Mucosa of stomach (tissue), 1 donor: ENCODE data around the gene ROBO1.
"Not testable (repeated sequence)": the region's sequence is repeated elsewhere in the genome, so short reads cannot be mapped to it uniquely, and the experiment has no call there.

Experiments used
- H3K27me3 ChIP-seq: one replicate; pipeline ENCODE4 v1.7.0; 2013; ENCODE audit warnings: mild to moderate bottlenecking, low read length; ENCODE audit not compliant: control insufficient read depth, insufficient read depth
- H3K36me3 ChIP-seq: one replicate; pipeline ENCODE4 v1.7.0; 2013; ENCODE audit warnings: low read length; ENCODE audit not compliant: control insufficient read depth, insufficient read depth
- H3K4me1 ChIP-seq: one replicate; pipeline ENCODE4 v1.7.0; 2013; ENCODE audit warnings: mild to moderate bottlenecking, low read length; ENCODE audit not compliant: control insufficient read depth, insufficient read depth
- H3K4me3 ChIP-seq: one replicate; pipeline ENCODE4 v1.7.0; 2013; ENCODE audit warnings: low read length
- H3K9ac ChIP-seq: one replicate; pipeline ENCODE4 v1.7.0; 2013; ENCODE audit warnings: mild to moderate bottlenecking, low read length, moderate library complexity
- H3K9me3 ChIP-seq: one replicate; pipeline ENCODE4 v1.7.0; 2013; ENCODE audit warnings: mild to moderate bottlenecking, low read length, moderate library complexity; ENCODE audit not compliant: control insufficient read depth
- donor health status: Pancreatic carcinoma.

Gene ROBO1

GRCh38 chr3:78754066-78754743 is 1013.6 kb downstream of the ROBO1 start:
- Histone ChIP-seq H3K4me3 (no peak overlapping the region), H3K4me1 (no peaks in the 10 kb centered on the region), H3K9ac (no peak overlapping the region), H3K36me3 (no peaks in the 10 kb centered on the region), H3K9me3 (no peaks in the 10 kb centered on the region), H3K27me3 (no peaks in the 10 kb centered on the region)

GRCh38 chr3:78751266-78751665 is 1016.5 kb downstream of the ROBO1 start:
- Histone ChIP-seq H3K9me3 (no peaks in the 10 kb centered on the region), H3K9ac (no peak overlapping the region), H3K4me3 (no peak overlapping the region), H3K36me3 (no peaks in the 10 kb centered on the region), H3K4me1 (no peaks in the 10 kb centered on the region), H3K27me3 (no peaks in the 10 kb centered on the region)

- not testable (repeated sequence) for H3K36me3 ChIP-seq, H3K9me3 ChIP-seq, H3K9ac ChIP-seq, H3K27me3 ChIP-seq, H3K4me1 ChIP-seq, H3K4me3 ChIP-seq
These were observed 1017.5 kb downstream of the ROBO1 start for GRCh38 chr3:78750291-78750690.

- H3K9me3 ChIP-seq, result no peaks in the 10 kb centered on the region
- no peak overlapping the region for H3K9ac ChIP-seq
- H3K36me3 ChIP-seq, result no peaks in the 10 kb centered on the region
- H3K4me1 ChIP-seq, result no peaks in the 10 kb centered on the region
- H3K4me3 ChIP-seq, result no peak overlapping the region
- no peaks in the 10 kb centered on the region for H3K27me3 ChIP-seq
These were observed 1018.7 kb downstream of the ROBO1 start for GRCh38 chr3:78749056-78749455.

GRCh38 chr3:78745847-78746246 is 1022.0 kb downstream of the ROBO1 start:
- Histone ChIP-seq H3K9ac (no peak overlapping the region), H3K9me3 (no peaks in the 10 kb centered on the region), H3K4me1 (no peaks in the 10 kb centered on the region), H3K27me3 (no peaks in the 10 kb centered on the region), H3K36me3 (no peaks in the 10 kb centered on the region), H3K4me3 (no peak overlapping the region)

- Histone ChIP-seq H3K9ac (no peak overlapping the region), H3K9me3 (no peaks in the 10 kb centered on the region), H3K36me3 (no peaks in the 10 kb centered on the region), H3K27me3 (no peaks in the 10 kb centered on the region), H3K4me3 (no peak overlapping the region), H3K4me1 (no peaks in the 10 kb centered on the region)
These were observed 1025.3 kb downstream of the ROBO1 start for GRCh38 chr3:78742491-78742890.

GRCh38 chr3:78742041-78742440 is 1025.8 kb downstream of the ROBO1 start:
- no peak overlapping the region for H3K9ac ChIP-seq
- H3K27me3 ChIP-seq, result no peaks in the 10 kb centered on the region
- H3K9me3 ChIP-seq, result no peaks in the 10 kb centered on the region
- no peaks in the 10 kb centered on the region for H3K4me1 ChIP-seq
- no peaks in the 10 kb centered on the region for H3K36me3 ChIP-seq
- H3K4me3 ChIP-seq, result no peak overlapping the region

- Histone ChIP-seq H3K4me3 (no peak overlapping the region), H3K27me3 (no peaks in the 10 kb centered on the region), H3K9me3 (no peaks in the 10 kb centered on the region), H3K9ac (no peak overlapping the region), H3K4me1 (no peaks in the 10 kb centered on the region), H3K36me3 (no peaks in the 10 kb centered on the region)
These were observed 1026.6 kb downstream of the ROBO1 start for GRCh38 chr3:78741066-78741645.

- Histone ChIP-seq H3K27me3 (no peaks in the 10 kb centered on the region), H3K36me3 (no peaks in the 10 kb centered on the region)
These were observed 1029.0 kb downstream of the ROBO1 start for GRCh38 chr3:78738833-78739232.

GRCh38 chr3:78737988-78738387 is 1029.8 kb downstream of the ROBO1 start:
- Histone ChIP-seq H3K4me1 (no peaks in the 10 kb centered on the region), H3K9me3 (no peaks in the 10 kb centered on the region), H3K9ac (no peak overlapping the region), H3K4me3 (no peak overlapping the region), H3K27me3 (no peaks in the 10 kb centered on the region), H3K36me3 (no peaks in the 10 kb centered on the region)

More at GRCh38 chr3:78738833-78739232, 1029.0 kb downstream of the ROBO1 start:
- no peaks in the 10 kb centered on the region for H3K4me1 ChIP-seq
- no peak overlapping the region for H3K4me3 ChIP-seq
- no peaks in the 10 kb centered on the region for H3K9me3 ChIP-seq
- H3K9ac ChIP-seq, result no peak overlapping the region

GRCh38 chr3:78736863-78737262 is 1030.9 kb downstream of the ROBO1 start:
- no peak overlapping the region for H3K4me3 ChIP-seq
- H3K9ac ChIP-seq, result no peak overlapping the region
- H3K36me3 ChIP-seq, result no peaks in the 10 kb centered on the region
- no peaks in the 10 kb centered on the region for H3K9me3 ChIP-seq
- H3K4me1 ChIP-seq, result no peaks in the 10 kb centered on the region
- H3K27me3 ChIP-seq, result no peaks in the 10 kb centered on the region

GRCh38 chr3:78734048-78734637 is 1033.7 kb downstream of the ROBO1 start:
- Histone ChIP-seq H3K4me3 (no peak overlapping the region), H3K27me3 (no peaks in the 10 kb centered on the region), H3K9me3 (no peaks in the 10 kb centered on the region), H3K4me1 (no peaks in the 10 kb centered on the region), H3K9ac (no peak overlapping the region), H3K36me3 (no peaks in the 10 kb centered on the region)
